Muscle of arm (tissue), 12 donors: ENCODE data around the gene FBXO3. TPM values are rescaled to one million over a fixed set of nuclear protein-coding genes. Genes with fewer than 3 reads are reported as not detected.

Experiments
- DNase-seq: peaks from one replicate; pipeline ENCODE4 v3.0.0-alpha.2; 2013
- polyA plus RNA-seq, 12 donors: library from polyadenylated mRNA; unstranded; fragments of 120-200 nt; gene quantifications; one replicate each; pipeline ENCODE4 v1.2.1, GENCODE V29; 2013; ENCODE audit not compliant: insufficient read length in 12 of 12

The FBXO3 gene
- polyA plus RNA-seq, 12 donors = 26.2 to 40.4 (median 32.8) TPM; not detected in 1

GRCh38 chr11:33774736-33775466 lies 581 bp upstream of the FBXO3 start:
- no peak for DNase-seq

- no peak for DNase-seq
Observed at GRCh38 chr11:33773404-33773986, 825 bp downstream of the FBXO3 start.

GRCh38 chr11:33772870-33773269 lies 1.4 kb downstream of the FBXO3 start:
- DNase-seq = no peak

GRCh38 chr11:33772300-33772699 lies 2.0 kb downstream of the FBXO3 start:
- DNase-seq = no peak

- no peak for DNase-seq
Observed at GRCh38 chr11:33770236-33770635, 4.1 kb downstream of the FBXO3 start.

GRCh38 chr11:33769542-33769941 lies 4.8 kb downstream of the FBXO3 start:
- no peak for DNase-seq

GRCh38 chr11:33767624-33768023 lies 6.7 kb downstream of the FBXO3 start:
- no peak for DNase-seq

- no peak for DNase-seq
Observed at GRCh38 chr11:33766085-33766484, 8.2 kb downstream of the FBXO3 start.

- DNase-seq = no peak
Observed at GRCh38 chr11:33761471-33761870, 12.8 kb downstream of the FBXO3 start.

GRCh38 chr11:33753304-33753967 lies 20.9 kb downstream of the FBXO3 start:
- DNase-seq = no peak

- no peak for DNase-seq
Observed at GRCh38 chr11:33751878-33752277, 22.4 kb downstream of the FBXO3 start.

- peak; percentile 46 for DNase-seq
Observed at GRCh38 chr11:33747979-33748378, 26.3 kb downstream of the FBXO3 start.

GRCh38 chr11:33743291-33743690 lies 31.0 kb downstream of the FBXO3 start:
- DNase-seq = no peak

- DNase-seq = no peak
Observed at GRCh38 chr11:33742249-33742851, 32.0 kb downstream of the FBXO3 start.

- no peak for DNase-seq
Observed at GRCh38 chr11:33741806-33742205, 32.5 kb downstream of the FBXO3 start.

GRCh38 chr11:33737362-33737821 lies 36.9 kb downstream of the FBXO3 start:
- no peak for DNase-seq

GRCh38 chr11:33736148-33736812 lies 38.0 kb downstream of the FBXO3 start, which contains the start of gene CD59:
TSS of gene CD59 (minus strand) at chr11:33736423. CDS start at chr11:33722445, 13,978 bp downstream.
- peak; percentile 89 for DNase-seq

- peak; percentile 35 for DNase-seq
Observed at GRCh38 chr11:33735271-33736147, 38.8 kb downstream of the FBXO3 start.

GRCh38 chr11:33734441-33735270 lies 39.7 kb downstream of the FBXO3 start:
- DNase-seq = peak; percentile 66

- no peak for DNase-seq
Observed at GRCh38 chr11:33733980-33734379, 40.3 kb downstream of the FBXO3 start.
